GM21825 (cell line): ENCODE measurements around the gene FKBP6.
"Not testable (repeated sequence)": the region's sequence is repeated elsewhere in the genome, so short reads cannot be mapped to it uniquely, and the experiment has no call there.

Experiments used
- ATAC-seq: cut with Tn5 transposase; IDR thresholded peaks from one replicate; pipeline ENCODE4 v1.9.1; 2021; ENCODE audit warnings: mild to moderate bottlenecking, moderate library complexity; ENCODE audit not compliant: unreplicated experiment

Gene FKBP6

DNA sequence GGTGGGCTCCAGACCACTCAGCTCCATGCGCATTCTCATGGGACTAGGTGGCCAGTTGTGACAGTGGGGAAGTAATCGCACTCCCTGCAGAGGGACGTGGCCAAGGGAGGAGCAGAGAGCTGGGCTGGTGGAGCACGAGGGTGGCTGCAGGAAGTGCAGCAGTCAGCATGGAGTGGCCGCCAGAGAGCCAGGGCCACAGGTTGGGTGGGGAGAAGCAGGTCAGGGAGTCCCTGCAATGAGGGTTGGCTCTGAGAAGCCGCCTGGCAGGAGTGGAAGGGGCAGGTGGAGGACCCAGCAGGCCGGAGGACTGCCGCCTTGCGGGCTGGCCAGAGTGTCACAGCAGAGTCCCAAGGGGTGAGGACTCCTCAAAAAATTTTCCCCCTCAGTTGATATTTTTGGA is 26.2 kb downstream of the FKBP6 start:
- no peak for ATAC-seq

- ATAC-seq = no peak
These were observed 26.9 kb downstream of the FKBP6 start for GRCh38 chr7:73354821-73355220.

GRCh38 chr7:73356159-73356558 is 28.2 kb downstream of the FKBP6 start:
- ATAC-seq = no peak

GRCh38 chr7:73358590-73359275 is 30.8 kb downstream of the FKBP6 start:
- no peak for ATAC-seq

DNA sequence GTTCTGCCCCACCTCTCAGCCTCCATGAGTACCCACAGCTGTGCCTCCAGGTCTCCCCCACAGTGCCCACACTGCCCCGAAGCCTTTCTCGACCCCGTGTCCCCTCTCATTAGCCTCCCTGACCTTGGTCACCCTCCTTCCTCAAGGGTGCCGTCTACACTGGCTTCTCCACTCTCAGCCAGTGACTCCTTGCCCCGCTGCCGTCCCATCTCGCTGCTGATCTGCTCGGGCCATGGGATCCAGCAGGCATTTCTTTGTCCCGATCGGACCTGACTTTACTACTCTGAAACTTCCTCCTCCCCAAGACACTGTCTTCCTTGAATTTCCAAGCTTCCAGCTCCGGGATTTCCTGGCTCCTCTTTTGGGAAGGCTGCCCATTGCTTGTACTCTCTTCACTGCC is 31.3 kb downstream of the FKBP6 start:
- ATAC-seq = no peak

DNA sequence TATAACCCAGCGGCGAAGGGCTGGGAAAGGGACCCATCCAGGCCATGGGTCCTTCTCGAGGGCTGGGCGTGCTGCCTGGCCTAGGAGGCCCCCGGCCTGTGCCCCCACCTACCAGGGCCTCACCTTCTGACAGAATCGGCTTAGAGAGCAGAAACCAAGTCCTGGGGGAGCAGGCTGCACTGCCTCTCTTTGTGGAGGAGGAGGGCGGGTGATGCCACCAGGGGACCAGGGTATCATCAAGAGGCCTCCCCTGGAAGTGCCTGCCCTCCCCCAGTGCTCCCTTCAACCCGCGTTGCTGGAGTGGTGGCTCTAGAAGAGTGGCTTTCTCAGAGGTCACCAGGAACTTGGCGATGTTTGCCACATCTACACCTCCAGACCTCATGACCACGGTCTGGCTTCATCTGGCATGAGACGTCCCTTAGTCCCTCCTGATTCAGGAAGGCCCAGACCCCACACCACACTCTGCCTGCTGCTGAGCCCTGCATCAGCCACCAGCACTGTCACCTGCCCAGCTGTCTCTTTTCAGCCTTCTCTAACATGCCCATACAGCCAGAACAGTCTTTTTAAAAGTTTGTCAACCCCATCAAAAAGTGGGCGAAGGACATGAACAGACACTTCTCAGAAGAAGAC is 31.9 kb downstream of the FKBP6 start:
- no peak for ATAC-seq

DNA sequence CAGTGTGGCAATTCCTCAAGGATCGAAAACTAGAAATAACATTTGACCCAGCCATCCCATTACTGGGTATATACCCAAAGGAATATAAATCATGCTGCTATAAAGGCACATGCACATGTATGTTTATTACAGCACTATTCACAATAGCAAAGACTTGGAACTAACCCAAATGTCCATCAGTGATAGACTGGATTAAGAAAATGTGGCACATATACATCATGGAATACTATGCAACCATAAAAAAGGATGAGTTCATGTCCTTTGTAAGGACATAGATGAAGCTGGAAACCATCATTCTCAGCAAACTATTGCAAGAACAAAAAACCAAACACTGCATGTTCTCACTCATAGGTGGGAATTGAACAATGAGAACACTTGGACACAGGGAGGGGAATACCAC is 32.6 kb downstream of the FKBP6 start:
- ATAC-seq = not testable (repeated sequence)

- ATAC-seq = no peak
These were observed 35.5 kb downstream of the FKBP6 start for GRCh38 chr7:73363225-73364005.

- ATAC-seq = no peak
These were observed 36.2 kb downstream of the FKBP6 start for GRCh38 chr7:73364006-73364728.

DNA sequence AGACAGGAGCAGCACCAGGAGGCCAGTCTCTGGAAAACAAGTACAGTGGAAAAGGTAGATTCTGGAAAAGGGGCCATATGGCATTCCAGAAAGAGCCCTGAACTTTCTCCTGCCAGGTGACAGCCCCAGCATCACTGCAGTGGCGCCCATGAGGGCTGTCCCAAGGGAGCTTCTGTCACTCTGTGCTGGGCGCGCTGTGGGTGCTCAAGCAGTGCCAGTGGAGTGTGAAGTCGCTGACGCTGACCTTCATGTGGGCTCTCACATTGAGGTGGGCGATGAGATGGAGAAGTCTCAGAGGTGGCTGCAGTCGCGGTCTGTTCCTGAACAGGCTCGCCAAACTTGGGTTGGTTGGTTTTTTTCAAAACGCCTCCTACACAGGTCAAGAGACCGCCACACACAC is 38.2 kb downstream of the FKBP6 start:
- no peak for ATAC-seq

- ATAC-seq = no peak
These were observed 39.0 kb downstream of the FKBP6 start for GRCh38 chr7:73366990-73367389.

DNA sequence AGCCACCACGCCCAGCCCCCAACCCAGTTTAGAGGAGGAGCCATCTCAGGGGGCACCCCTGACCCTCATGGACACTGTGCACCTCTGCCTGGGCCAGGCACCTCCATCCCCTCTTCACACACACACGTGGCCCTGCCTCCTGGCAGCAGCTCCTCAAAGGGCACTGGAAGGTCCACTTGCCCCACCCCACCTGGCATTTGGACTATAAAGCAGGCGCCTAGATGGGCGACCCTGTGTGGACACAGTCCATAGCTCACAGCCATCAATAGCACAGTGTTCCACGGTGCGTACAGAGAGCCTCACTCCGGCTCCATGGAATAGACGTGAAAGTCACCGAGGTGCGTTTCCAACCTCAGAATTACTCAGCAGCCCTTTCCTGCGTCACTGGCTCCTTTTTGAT is 41.0 kb downstream of the FKBP6 start:
- no peak for ATAC-seq

DNA sequence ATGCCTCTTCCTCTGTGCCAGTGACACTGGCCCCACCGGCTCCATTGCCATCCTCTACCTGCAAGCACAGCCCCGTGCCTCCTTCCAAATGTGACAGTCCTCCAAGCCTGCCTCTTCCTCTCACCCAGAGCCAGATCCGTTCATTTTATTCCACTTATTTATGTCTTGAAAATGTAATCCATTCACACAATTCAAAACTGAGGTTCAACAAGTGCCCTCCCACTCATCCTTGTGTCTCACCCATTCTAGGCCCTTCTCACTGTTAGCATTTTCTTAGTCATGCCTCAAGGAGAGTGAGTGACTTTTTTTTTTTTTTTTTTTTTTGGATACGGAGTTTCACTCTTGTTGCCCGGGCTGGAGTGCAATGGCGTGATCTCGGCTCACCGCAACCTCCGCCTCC is 41.7 kb downstream of the FKBP6 start:
- no peak for ATAC-seq

DNA sequence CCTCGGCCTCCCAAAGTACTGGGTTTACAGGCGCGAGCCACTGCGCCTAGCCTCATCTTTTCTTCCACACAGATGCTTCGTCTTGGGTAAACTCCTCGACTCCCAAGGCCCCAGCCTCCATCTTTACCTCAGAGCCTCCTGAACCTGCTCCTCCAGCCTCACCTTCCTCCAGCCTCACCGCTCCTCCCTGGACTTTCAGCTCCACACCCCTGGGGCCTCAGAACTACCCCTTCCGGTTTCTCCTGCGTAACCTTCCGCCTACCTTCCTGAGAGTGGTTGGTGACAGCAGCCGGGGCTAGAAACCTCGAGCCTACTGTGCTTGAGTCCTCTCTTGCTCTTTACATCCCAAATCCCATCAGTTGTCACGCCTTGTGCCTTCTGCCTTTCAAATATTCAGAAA is 45.8 kb downstream of the FKBP6 start:
- ATAC-seq = no peak

DNA sequence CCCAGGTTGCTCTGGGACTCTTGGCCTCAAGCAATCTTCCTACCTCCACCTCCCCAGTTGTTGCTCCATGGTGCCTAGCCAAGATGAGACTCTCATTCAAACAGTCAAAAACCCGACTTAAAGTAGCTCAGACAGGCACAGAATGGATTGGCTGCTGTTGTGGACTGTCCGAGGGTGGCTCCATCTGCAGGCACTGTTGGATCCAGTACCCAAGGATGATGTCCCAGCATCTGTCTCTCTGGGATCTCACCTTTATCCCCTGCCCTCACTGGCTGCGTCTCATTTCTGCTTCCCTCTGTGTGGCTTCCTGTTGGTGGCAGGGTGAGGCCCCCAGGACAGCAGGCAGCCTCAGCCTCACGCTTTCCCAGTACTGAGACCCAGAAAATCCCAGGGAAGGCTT is 48.3 kb downstream of the FKBP6 start:
- not testable (repeated sequence) for ATAC-seq

GRCh38 chr7:73376671-73377412 is 48.9 kb downstream of the FKBP6 start:
- ATAC-seq = no peak

DNA sequence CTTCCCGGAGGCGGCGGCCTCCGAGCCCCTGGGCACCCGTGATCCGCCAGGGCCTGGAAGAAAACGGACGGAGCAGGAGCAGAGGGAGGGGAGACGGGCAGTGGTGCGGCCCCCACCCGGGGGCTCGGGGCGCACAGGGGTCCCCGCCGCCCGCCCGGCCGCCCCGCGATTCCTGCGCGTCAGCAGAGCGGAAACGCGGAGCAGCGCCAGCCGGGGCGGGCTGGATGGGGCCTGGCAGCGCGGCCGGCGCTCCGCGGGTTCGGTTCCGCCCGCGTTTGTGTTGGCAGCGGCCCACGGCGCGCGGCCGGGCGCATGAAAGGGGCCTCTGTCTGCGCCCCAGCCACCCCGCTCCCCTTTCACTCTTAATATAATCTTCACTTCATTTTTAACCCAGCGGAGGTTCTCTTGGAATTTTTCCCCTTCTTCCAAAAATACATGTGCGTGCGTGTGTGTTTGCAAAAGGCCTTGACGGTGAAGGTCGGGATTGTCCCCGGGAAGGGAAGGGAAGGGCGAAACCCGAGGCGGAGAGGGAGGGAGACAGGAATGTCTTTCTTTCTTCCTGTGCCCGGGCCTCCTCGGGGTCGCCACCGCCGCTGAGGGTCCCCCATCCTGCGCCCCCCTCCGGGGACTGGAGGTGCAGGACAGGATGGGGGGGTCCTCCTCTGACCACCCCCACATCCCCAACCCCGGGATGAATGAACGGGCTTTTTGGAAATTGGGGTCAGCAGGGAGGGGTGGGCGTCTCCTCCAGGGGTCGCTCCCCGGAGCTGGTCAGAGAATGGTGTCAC is 49.6 kb downstream of the FKBP6 start:
- not testable (repeated sequence) for ATAC-seq

DNA sequence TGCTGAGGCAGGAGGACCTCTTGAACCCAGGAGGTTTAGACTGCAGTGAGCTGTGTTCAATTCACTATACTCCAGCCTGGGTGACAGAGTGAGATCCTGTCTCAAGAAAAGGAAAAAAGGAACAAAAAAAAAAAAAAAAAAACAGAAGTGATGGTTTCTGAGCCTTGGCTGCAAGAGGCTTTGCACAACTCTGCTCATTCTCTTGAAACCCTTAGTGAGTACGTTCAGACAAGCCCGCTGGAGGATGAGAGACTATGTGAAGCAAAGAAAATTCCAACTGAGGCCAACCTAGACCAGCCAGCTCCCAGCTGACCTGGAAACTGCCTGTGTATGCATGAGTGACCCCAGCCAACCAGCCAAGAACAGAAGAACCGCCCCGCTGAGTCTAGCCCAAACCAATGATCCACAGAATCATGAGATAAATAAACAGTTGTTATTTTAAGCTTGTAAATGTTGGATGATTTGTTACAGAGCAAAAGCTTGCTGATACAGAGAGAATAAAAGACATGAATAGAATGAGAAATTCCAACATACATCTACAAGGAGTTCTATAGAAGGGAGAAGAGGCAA is 55.1 kb downstream of the FKBP6 start:
- ATAC-seq = no peak

- ATAC-seq = no peak
These were observed 59.4 kb downstream of the FKBP6 start for GRCh38 chr7:73387221-73387828.
